Measurements from ENCODE around the gene PPFIBP1. TPM values are rescaled to one million over a fixed set of nuclear protein-coding genes. Genes with fewer than 3 reads are reported as not detected.

Gene PPFIBP1
- total RNA-seq, 3 donors from 2014 or later, result 37.0 to 79.4 (median 40.4) TPM

DNA sequence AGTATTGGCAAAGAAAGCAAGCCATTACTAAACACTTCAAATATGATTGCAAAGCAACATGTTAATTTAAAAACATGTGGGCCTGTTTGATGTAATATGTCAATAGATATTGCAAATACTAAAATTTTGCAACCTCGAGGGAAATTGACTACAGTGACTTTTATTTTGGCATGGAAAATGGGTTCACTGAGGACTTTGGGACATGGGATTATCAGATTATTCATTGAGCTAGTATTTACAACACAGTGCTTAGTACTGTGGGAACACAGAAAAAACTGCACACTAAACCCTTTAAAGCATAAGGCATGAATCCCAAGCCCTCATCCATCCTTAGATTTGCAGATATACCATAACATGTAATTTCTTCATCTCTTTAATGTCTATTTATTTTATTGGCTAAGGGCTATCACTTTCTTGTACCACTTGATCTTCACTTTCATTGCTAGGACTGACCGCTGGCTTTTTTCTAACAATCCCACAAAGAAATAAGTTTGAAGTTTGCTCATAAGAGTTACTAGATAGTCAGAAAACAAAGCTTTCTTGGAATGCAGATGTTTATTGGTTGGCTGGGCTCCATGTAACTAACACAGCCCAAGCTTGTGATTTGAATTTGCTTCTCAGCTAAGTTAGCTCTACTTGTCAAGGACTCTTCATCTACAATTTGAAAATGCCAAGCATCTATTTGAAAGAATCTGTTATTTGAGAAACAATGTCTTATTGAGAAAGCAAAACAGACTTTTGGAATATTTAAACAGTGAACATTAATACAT is 48.7 kb downstream of the PPFIBP1 start:
- no peaks in the 10 kb centered on the region for H3K36me3 ChIP-seq (ENCODE audit: low read depth)
- ATAC-seq (no peak), DNase-seq (no peak)
- peaks cover 7% of the 10 kb centered on the region for H3K4me1 ChIP-seq (ENCODE audit: low read depth)
- H3K4me3 ChIP-seq, result no peak overlapping the region
- no peaks in the 10 kb centered on the region for H3K9me3 ChIP-seq
- TF ChIP-seq, protein P1, sequence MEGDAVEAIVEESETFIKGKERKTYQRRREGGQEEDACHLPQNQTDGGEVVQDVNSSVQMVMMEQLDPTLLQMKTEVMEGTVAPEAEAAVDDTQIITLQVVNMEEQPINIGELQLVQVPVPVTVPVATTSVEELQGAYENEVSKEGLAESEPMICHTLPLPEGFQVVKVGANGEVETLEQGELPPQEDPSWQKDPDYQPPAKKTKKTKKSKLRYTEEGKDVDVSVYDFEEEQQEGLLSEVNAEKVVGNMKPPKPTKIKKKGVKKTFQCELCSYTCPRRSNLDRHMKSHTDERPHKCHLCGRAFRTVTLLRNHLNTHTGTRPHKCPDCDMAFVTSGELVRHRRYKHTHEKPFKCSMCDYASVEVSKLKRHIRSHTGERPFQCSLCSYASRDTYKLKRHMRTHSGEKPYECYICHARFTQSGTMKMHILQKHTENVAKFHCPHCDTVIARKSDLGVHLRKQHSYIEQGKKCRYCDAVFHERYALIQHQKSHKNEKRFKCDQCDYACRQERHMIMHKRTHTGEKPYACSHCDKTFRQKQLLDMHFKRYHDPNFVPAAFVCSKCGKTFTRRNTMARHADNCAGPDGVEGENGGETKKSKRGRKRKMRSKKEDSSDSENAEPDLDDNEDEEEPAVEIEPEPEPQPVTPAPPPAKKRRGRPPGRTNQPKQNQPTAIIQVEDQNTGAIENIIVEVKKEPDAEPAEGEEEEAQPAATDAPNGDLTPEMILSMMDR (IDR thresholded peaks at IDR 0.05), result no peak
- intact Hi-C loops (cut with DNase I, micrococcal nuclease), result no loop called here

DNA sequence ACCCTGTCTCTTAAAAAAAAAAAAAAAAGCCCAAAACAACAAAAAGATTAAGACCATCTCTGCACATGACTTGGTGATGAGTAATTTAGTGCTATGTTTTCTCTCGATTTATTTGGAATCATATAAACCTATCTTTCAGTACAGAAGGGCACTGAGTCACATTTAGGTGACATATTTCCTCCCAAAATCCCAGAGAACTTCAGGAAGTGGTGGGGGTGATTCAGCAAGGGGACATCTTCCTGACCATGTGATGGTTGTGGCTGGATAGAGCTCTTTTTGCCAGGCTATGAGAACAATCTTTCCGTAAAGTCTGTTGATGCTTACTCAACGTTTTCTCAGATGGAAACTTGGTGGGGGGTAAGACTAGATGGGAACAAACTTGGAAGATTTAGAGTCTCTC is 50.0 kb downstream of the PPFIBP1 start:
- no peaks in the 10 kb centered on the region for H3K36me3 ChIP-seq (ENCODE audit: low read depth)
- intact Hi-C loops (cut with DNase I, micrococcal nuclease), result no loop called here
- no peak for DNase-seq
- H3K4me3 ChIP-seq, result no peak overlapping the region
- no peaks in the 10 kb centered on the region for H3K9me3 ChIP-seq
- TF ChIP-seq, protein P1 (IDR thresholded peaks at IDR 0.05), result no peak
- peaks cover 7% of the 10 kb centered on the region for H3K4me1 ChIP-seq (ENCODE audit: low read depth)
- ATAC-seq, result no peak

DNA sequence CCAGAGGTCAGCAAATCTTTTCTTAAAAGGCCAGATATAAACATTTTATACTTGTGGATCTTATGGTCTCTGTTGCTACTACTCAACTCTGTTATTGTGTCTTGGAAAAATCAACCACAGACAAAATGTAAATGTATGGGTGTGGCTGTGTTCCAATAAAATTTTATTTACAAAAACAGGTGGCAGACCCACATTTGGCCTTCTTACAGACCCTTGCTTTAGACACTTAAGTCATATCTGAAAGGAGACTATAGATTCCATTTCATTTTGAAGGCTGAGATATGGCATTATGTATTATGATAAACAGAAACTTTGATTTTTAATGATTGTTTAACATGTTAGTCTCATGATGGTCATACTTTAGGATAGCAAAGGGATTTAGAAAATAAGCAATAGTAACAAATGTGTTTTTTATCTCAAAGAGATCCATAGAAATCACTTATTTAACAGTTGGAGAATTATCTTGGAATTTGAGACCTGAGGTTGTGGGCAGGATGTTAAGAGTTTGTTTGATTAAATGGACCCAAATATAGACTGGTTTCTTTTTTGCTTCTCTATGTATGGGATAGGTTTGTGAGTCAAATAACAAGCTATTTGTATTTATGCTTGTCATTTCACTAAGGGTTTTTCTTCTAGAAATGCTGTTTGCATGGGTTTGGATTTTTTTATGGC is 51.2 kb downstream of the PPFIBP1 start:
- H3K4me3 ChIP-seq, result no peak overlapping the region
- H3K9me3 ChIP-seq, result no peaks in the 10 kb centered on the region
- ATAC-seq (no peak), DNase-seq (no peak)
- peaks cover 7% of the 10 kb centered on the region for H3K4me1 ChIP-seq (ENCODE audit: low read depth)
- H3K36me3 ChIP-seq (ENCODE audit: low read depth), result no peaks in the 10 kb centered on the region
- TF ChIP-seq, protein P1 (IDR thresholded peaks at IDR 0.05), result no peak
- intact Hi-C loops (cut with DNase I, micrococcal nuclease), result no loop called here

DNA sequence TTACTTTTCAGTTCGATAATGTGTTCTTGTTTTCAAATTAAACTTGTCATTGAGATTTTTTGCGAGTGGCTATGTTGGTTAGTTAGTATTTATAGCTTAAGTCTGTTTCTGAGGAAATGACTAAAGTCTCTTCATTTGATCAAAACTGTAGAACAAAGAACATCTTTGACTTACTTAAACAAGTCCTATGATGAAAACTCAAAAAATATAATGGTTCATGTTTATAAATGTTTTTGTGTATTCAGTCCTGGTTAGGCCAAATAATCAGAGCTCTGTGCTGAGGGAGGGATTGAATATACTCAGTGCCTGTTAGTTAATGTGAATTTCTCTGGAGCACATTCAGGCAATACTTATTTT is 51.7 kb downstream of the PPFIBP1 start:
- no peaks in the 10 kb centered on the region for H3K36me3 ChIP-seq (ENCODE audit: low read depth)
- intact Hi-C loops (cut with DNase I, micrococcal nuclease), result no loop called here
- no peaks in the 10 kb centered on the region for H3K9me3 ChIP-seq
- H3K4me3 ChIP-seq, result no peak overlapping the region
- TF ChIP-seq, protein P1 (IDR thresholded peaks at IDR 0.05), result no peak
- H3K4me1 ChIP-seq (ENCODE audit: low read depth), result peaks cover 7% of the 10 kb centered on the region
- ATAC-seq (no peak), DNase-seq (no peak)

DNA sequence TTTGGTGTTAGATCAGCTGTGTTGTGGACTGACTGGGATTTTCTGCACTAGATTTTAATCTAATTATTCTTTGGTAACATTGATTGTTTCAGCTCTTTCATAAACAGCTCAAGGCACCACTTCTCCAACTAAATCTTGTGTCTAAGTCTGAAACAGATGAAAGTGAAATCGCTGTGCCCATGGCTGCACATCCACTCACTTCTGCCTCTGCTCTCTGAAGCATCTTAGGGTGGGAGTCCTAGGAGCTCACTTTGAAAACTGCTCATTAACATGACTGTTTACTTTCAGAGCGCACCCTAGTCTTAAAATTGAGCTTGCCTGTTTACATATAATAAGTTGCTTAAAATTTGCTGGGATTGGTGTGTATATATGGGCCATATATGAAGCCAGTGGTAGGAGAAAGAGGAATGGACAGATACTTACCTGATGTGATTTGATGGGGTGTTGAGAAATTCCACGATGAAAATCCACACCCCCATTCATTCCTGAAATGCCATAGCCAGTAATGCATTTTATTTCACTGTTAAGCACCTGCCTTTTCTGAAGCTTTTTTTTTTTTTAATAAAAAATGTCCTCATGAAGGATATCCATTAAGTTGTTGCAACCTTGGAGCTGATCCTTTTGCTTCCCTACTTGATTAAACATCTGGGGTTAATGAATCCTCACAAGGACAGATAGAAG is 52.8 kb downstream of the PPFIBP1 start:
- intact Hi-C loops (cut with DNase I, micrococcal nuclease), result no loop called here
- Histone ChIP-seq H3K4me3 (no peak overlapping the region), H3K4me1 (ENCODE audit: low read depth) (peaks cover 7% of the 10 kb centered on the region), H3K9me3 (no peaks in the 10 kb centered on the region), H3K36me3 (ENCODE audit: low read depth) (no peaks in the 10 kb centered on the region)
- TF ChIP-seq, protein P1 (IDR thresholded peaks at IDR 0.05), result no peak
- DNase-seq (no peak), ATAC-seq (no peak)

Data from mucosa of descending colon (tissue), 3 donors.